ENCODE data around the gene TRAF7. TPM values are rescaled to one million over a fixed set of nuclear protein-coding genes. Genes with fewer than 3 reads are reported as not detected.
"Not testable (repeated sequence)": the region's sequence is repeated elsewhere in the genome, so short reads cannot be mapped to it uniquely, and the experiment has no call there.

The TRAF7 gene
- total RNA-seq, 2 donors from 2014 or later, result 22.7 to 29.3 TPM

DNA sequence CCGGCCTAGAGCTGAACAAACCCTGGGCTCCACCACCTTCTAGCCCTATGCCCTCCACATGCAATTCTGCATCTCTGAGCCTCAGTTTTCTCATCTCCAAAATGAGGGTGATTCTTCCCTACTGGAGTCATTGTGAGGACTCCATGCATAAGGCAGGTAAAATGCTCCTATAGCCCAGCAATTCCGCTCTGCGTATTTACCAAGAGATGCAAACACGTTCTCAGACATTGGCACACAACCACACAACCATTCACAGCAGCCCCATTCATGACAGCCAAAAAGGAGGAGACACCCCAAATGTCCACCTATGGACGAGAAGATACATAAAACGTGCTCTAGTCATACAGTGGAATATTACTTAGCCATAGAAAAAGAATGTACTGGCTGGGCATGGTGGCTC is 44.7 kb downstream of the TRAF7 start:
- WGBS, 2 donors, result 83 to 89% methylated on average over 6 of the region's 6 CpGs
- H3K9me3 ChIP-seq, result no peaks in the 10 kb centered on the region
- no peaks in the 10 kb centered on the region for H3K27me3 ChIP-seq
- TF ChIP-seq POLR2A (IDR thresholded peaks at IDR 0.05), result no peak
- TF ChIP-seq CTCF (IDR thresholded peaks at IDR 0.05), result no peak
- no peak overlapping the region for H3K27ac ChIP-seq
- DNase-seq (no peak), ATAC-seq (no peak)
- H3K4me3 ChIP-seq, result no peak overlapping the region
- intact Hi-C loops (cut with DNase I), result no loop called here
- H3K36me3 ChIP-seq (replicated peaks in 1 of 2; ENCODE audit: insufficient read depth in 1 of 2, low read depth in 2 of 2), result no peaks in the 10 kb centered on the region
- H3K4me1 ChIP-seq, result peaks cover 15% of the 10 kb centered on the region

DNA sequence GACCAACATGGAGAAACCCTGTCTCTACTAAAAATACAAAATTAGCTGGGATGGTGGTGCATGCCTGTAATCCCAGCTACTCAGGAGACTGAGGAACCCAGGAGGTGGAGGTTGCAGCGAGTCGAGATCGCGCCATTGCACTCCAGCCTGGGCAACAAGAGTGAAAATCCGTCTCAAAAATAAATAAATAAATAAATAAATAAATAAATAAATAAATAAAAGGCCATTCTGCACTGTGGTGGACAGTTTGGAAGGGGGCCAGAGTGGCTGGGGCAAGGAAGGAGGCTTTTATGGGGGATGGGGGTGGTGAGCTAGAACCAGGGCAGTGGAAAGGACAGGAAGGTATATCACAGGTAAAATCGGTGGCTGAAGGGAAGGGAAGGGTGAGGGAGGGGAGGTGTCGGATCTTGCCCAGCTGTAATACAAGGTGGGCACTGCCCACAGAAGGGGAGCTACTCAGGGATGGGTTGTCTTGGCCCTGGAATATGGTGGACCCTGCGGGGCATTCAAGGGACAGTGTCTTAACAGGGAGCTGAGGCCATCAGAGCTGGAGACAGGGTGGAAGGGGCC is 47.6 kb downstream of the TRAF7 start:
- DNase-seq; H3K27ac ChIP-seq; intact Hi-C loops (cut with DNase I); H3K9me3 ChIP-seq; H3K4me3 ChIP-seq; H3K27me3 ChIP-seq; ATAC-seq: not testable (repeated sequence)
- H3K4me1 ChIP-seq, result peaks cover 19% of the 10 kb centered on the region
- 96% methylated on average over 8 of the region's 8 CpGs for WGBS, 2 donors
- H3K36me3 ChIP-seq (replicated peaks in 1 of 2; ENCODE audit: insufficient read depth in 1 of 2, low read depth in 2 of 2), result peaks cover 0 to 13% of the 10 kb centered on the region in 2 donors

DNA sequence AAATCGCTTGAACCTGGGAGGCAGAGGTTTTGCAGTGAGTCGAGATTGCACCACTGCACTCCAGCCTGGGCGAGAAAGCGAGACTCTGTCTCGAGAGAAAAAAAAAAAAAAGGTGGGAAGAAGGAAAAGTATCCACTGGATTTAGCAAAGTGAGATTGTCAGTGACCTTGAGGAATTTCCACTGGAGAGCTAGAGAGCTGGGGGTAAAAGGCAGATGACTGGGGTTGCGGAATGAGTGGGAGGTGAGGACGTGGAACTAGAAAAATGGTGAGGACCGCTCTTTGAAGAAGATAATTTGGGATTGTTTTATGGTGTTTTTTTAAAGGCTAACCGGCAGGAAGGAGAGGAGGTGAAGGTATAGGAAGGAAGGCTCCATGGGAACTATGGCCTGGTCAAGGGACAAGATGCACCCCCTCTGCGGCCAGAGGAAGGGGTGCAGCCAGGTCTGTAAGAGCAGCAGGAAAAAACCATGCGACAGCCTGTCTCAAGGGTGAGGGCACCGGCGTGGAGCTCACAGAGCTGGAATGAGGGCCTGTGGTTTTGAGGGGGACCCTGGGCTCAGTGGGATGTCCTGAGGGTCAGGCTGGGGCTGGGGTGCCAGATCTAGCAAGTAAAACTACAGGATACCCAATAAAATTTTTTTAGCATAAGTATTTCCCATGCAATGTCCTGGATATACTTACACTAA is 49.0 kb downstream of the TRAF7 start:
- WGBS, 2 donors, result 76 to 87% methylated on average over 13 of the region's 13 CpGs
- Histone ChIP-seq H3K27ac (peak overlapping the region; percentile 94 to 99 (median 96)), H3K4me3 (peak overlapping the region; percentile 67 to 88), H3K27me3 (no peaks in the 10 kb centered on the region), H3K4me1 (peaks cover 19% of the 10 kb centered on the region), H3K36me3 (replicated peaks in 1 of 2; ENCODE audit: insufficient read depth in 1 of 2, low read depth in 2 of 2) (peaks cover 0 to 18% of the 10 kb centered on the region in 2 donors), H3K9me3 (no peaks in the 10 kb centered on the region)
- intact Hi-C loops (cut with DNase I), result no loop called here
- no peak for DNase-seq
- no peak for ATAC-seq
- TF ChIP-seq POLR2A (IDR thresholded peaks at IDR 0.05), result no peak
- TF ChIP-seq CTCF (IDR thresholded peaks at IDR 0.05), result no peak

GRCh38 chr16:2205104-2205966 is 49.8 kb downstream of the TRAF7 start, which contains the start of gene MLST8:
Gene MLST8, plus strand, starts transcription at chr16:2205454. Its CDS starts 632 bp downstream, at chr16:2206086.
- intact Hi-C loops (cut with DNase I), result no loop called here
- ATAC-seq (peak; percentile 95), DNase-seq (peak; percentile 84 to 90 (median 86))

More at GRCh38 chr16:2205104-2205966, 49.8 kb downstream of the TRAF7 start, which contains the start of gene MLST8:
- TF ChIP-seq CTCF (IDR thresholded peaks at IDR 0.05) (peak in 3 of 7 experiments; percentile 13 to 27 (median 15)), POLR2A (IDR thresholded peaks at IDR 0.05) (peak; percentile 61 to 91 (median 86))
- peak within 1 kb of the TSS; percentile 67 to 88 for H3K4me3 ChIP-seq
- no peaks in the 10 kb centered on the region for H3K9me3 ChIP-seq
- H3K36me3 ChIP-seq (replicated peaks in 1 of 2; ENCODE audit: insufficient read depth in 1 of 2, low read depth in 2 of 2), result peaks cover 0 to 18% of the 10 kb centered on the region in 2 donors
- H3K27ac ChIP-seq, result peak within 1 kb of the TSS; percentile 94 to 99 (median 96)
- WGBS, 2 donors, result 1% methylated on average over 39 to 93 of the region's 93 CpGs
- H3K4me1 ChIP-seq, result peaks cover 19% of the 10 kb centered on the region
- no peaks in the 10 kb centered on the region for H3K27me3 ChIP-seq

Data from body of pancreas (tissue), 4 donors.